Left lung (tissue), 10 donors: ENCODE results near the gene GABPB1. TPM values are rescaled to one million over a fixed set of nuclear protein-coding genes. Genes with fewer than 3 reads are reported as not detected.
A peak's percentile ranks its signal among the peaks of the same experiment; 100 is the strongest.
"Not testable (repeated sequence)": the region's sequence is repeated elsewhere in the genome, so short reads cannot be mapped to it uniquely, and the experiment has no call there.

ENCODE experiments used
- ATAC-seq: fragments of 200-7000 bp; cut with Tn5 transposase; one replicate; pipeline ENCODE4 v1.9.1; 2020; ENCODE audit warnings: moderate library complexity
- DNase-seq, 4 donors: peaks; one replicate each; pipeline ENCODE4 v3.0.0-alpha.2; 2013 to 2020
- H3K27ac ChIP-seq, 2 donors: fragments of 200-600 bp; sonication (generic) in 1 of 2; one replicate each; pipeline versions ENCODE4 v1.5.0 to v1.8.0; 2020 to 2021
- H3K27me3 ChIP-seq, 2 donors: fragments of 200-600 bp; sonication (generic) in 1 of 2; one replicate each; pipeline versions ENCODE4 v1.5.0 to v1.8.0; 2020 to 2021
- H3K36me3 ChIP-seq, 2 donors: fragments of 200-600 bp; sonication (generic) in 1 of 2; one replicate each; pipeline versions ENCODE4 v1.5.0 to v1.8.0; 2020 to 2021
- H3K4me1 ChIP-seq, 2 donors: fragments of 200-600 bp; one replicate each; pipeline ENCODE4 v1.8.0; 2021
- H3K4me3 ChIP-seq, 2 donors: fragments of 200-600 bp; sonication (generic) in 1 of 2; one replicate each; pipeline versions ENCODE4 v1.5.0 to v1.8.0; 2020 to 2021; ENCODE audit warnings: mild to moderate bottlenecking in 1 of 2
- H3K9me3 ChIP-seq, 2 donors: fragments of 200-600 bp; sonication (generic) in 1 of 2; one replicate each; pipeline versions ENCODE4 v1.5.0 to v1.8.0; 2020 to 2021
- CTCF ChIP-seq, 2 donors: fragments of 200-600 bp; sonication (generic) in 1 of 2; IDR thresholded peaks; one replicate each; pipeline versions ENCODE4 v1.5.0 to v1.8.0; 2021; ENCODE audit warnings: antibody characterized with exemption in 2 of 2
- intact Hi-C, 2 donors: fragments of 100-400 bp; cut with DNase I; formaldehyde crosslinking; loops; one replicate each; pipeline versions ENCODE4 v1.11.2 to v1.14.2; 2022
- polyA plus RNA-seq, 6 donors: library from polyadenylated mRNA; unstranded; fragments of 120-200 nt; gene quantifications; one replicate each; pipeline ENCODE4 v1.2.1, GENCODE V29; 2013; ENCODE audit not compliant: insufficient read length in 6 of 6
- total RNA-seq, 2 donors: library from RNA; stranded (reverse); fragmentation: NEBNext Ultra II Directional; extraction: Animal tissue kit (Norgen Biotek cat#: 25700); gene quantifications; one replicate each; pipeline ENCODE4 v1.2.1, GENCODE V29; 2021
- donor health status: DM: no; HTN: yes; CAD: no.
- donor health status: DM: no; HTN: no; CAD: no.

The GABPB1 gene
- total and polyA plus RNA-seq, 8 donors = 17.8 to 40.0 (median 36.7) TPM

GRCh38 chr15:50380089-50380488 is 25.1 kb upstream of the GABPB1 start:
- ATAC-seq = no peak
- Histone ChIP-seq H3K4me1 (peaks cover 0 to 4% of the 10 kb centered on the region in 2 donors), H3K9me3 (no peaks in the 10 kb centered on the region), H3K4me3 (no peak overlapping the region), H3K27ac (no peak overlapping the region), H3K36me3 (no peaks in the 10 kb centered on the region), H3K27me3 (no peaks in the 10 kb centered on the region)
- intact Hi-C loops = no loop called here
- no peak for TF ChIP-seq CTCF (IDR thresholded peaks at IDR 0.05)
- no peak for DNase-seq

- H3K4me3 ChIP-seq, H3K27ac ChIP-seq, H3K36me3 ChIP-seq, DNase-seq, intact Hi-C loops, H3K9me3 ChIP-seq, H3K4me1 ChIP-seq, H3K27me3 ChIP-seq, ATAC-seq: not testable (repeated sequence)
These were observed 24.4 kb upstream of the GABPB1 start for GRCh38 chr15:50379413-50379812.

- intact Hi-C loops = no loop called here
- Histone ChIP-seq H3K27me3 (no peaks in the 10 kb centered on the region), H3K36me3 (no peaks in the 10 kb centered on the region), H3K27ac (peak overlapping the region in 1 of 2 donors; percentile 20), H3K4me3 (no peak overlapping the region), H3K9me3 (no peaks in the 10 kb centered on the region), H3K4me1 (peaks cover 0 to 4% of the 10 kb centered on the region in 2 donors)
- no peak for TF ChIP-seq CTCF (IDR thresholded peaks at IDR 0.05)
- DNase-seq (no peak), ATAC-seq (peak; percentile 80)
These were observed 23.8 kb upstream of the GABPB1 start for GRCh38 chr15:50378776-50379175.

GRCh38 chr15:50377867-50378751 is 23.1 kb upstream of the GABPB1 start:
- peaks cover 0 to 4% of the 10 kb centered on the region in 2 donors for H3K4me1 ChIP-seq
- H3K4me3 ChIP-seq = no peak overlapping the region
- peak; percentile 93 for ATAC-seq
- peak in 1 of 4 donors; percentile 55 for DNase-seq
- no peak for TF ChIP-seq CTCF (IDR thresholded peaks at IDR 0.05)
- intact Hi-C loops = no loop called here
- no peaks in the 10 kb centered on the region for H3K36me3 ChIP-seq
- H3K27me3 ChIP-seq = no peaks in the 10 kb centered on the region
- no peaks in the 10 kb centered on the region for H3K9me3 ChIP-seq
- peak overlapping the region in 1 of 2 donors; percentile 20 for H3K27ac ChIP-seq

GRCh38 chr15:50369564-50369963 is 14.6 kb upstream of the GABPB1 start:
- not testable (repeated sequence) for H3K9me3 ChIP-seq

GRCh38 chr15:50365971-50366370 is 11.0 kb upstream of the GABPB1 start:
- Histone ChIP-seq H3K4me1 (no peaks in the 10 kb centered on the region), H3K9me3 (no peaks in the 10 kb centered on the region), H3K27me3 (no peaks in the 10 kb centered on the region), H3K36me3 (peaks cover 0 to 11% of the 10 kb centered on the region in 2 donors), H3K4me3 (no peak overlapping the region), H3K27ac (no peak overlapping the region)
- ATAC-seq (no peak), DNase-seq (no peak)
- no peak for TF ChIP-seq CTCF (IDR thresholded peaks at IDR 0.05)
- intact Hi-C loops = no loop called here

More at GRCh38 chr15:50369564-50369963, 14.6 kb upstream of the GABPB1 start:
- DNase-seq, H3K4me3 ChIP-seq, H3K36me3 ChIP-seq, H3K27ac ChIP-seq, H3K27me3 ChIP-seq, ATAC-seq, intact Hi-C loops, H3K4me1 ChIP-seq: not testable (repeated sequence)
